HG03196 (cell line): ENCODE measurements around the gene MR1.
A peak's percentile ranks its signal among the peaks of the same experiment; 100 is the strongest.

Source experiments
- ATAC-seq: cut with Tn5 transposase; IDR thresholded peaks from one replicate; pipeline ENCODE4 v1.9.1; 2021; ENCODE audit not compliant: unreplicated experiment

The MR1 gene

GRCh38 chr1:181062836-181063428, 29.1 kb downstream of the MR1 start:
- peak; percentile 73 for ATAC-seq

- no peak for ATAC-seq
Measured at GRCh38 chr1:181064011-181064623, 30.3 kb downstream of the MR1 start.

GRCh38 chr1:181064702-181065101, 30.9 kb downstream of the MR1 start:
- ATAC-seq: no peak

- no peak for ATAC-seq
Measured at GRCh38 chr1:181073638-181074037, 39.9 kb downstream of the MR1 start.

GRCh38 chr1:181075766-181076350, 42.1 kb downstream of the MR1 start:
- no peak for ATAC-seq

GRCh38 chr1:181076852-181077251, 43.1 kb downstream of the MR1 start:
- no peak for ATAC-seq

- ATAC-seq: no peak
Measured at GRCh38 chr1:181077576-181078242, 43.9 kb downstream of the MR1 start.

- no peak for ATAC-seq
Measured at GRCh38 chr1:181079382-181079781, 45.6 kb downstream of the MR1 start.

GRCh38 chr1:181079920-181080319, 46.1 kb downstream of the MR1 start:
- ATAC-seq: no peak

- no peak for ATAC-seq
Measured at GRCh38 chr1:181080556-181080955, 46.8 kb downstream of the MR1 start.

- ATAC-seq: no peak
Measured at GRCh38 chr1:181081395-181081794, 47.6 kb downstream of the MR1 start.

- no peak for ATAC-seq
Measured at GRCh38 chr1:181083842-181084605, 50.2 kb downstream of the MR1 start.

- ATAC-seq: no peak
Measured at GRCh38 chr1:181084606-181084969, 50.8 kb downstream of the MR1 start.

GRCh38 chr1:181086091-181086490, 52.3 kb downstream of the MR1 start:
- no peak for ATAC-seq

GRCh38 chr1:181086926-181087325, 53.1 kb downstream of the MR1 start:
- no peak for ATAC-seq

- ATAC-seq: no peak
Measured at GRCh38 chr1:181087400-181087901, 53.7 kb downstream of the MR1 start.

GRCh38 chr1:181088079-181089016, 54.6 kb downstream of the MR1 start, which contains the start of gene IER5:
IER5 (plus strand) TSS chr1:181088700; CDS start chr1:181088903, 203 bp downstream.
- peak; percentile 69 for ATAC-seq

- ATAC-seq: peak; percentile 8
Measured at GRCh38 chr1:181089017-181089675, 55.4 kb downstream of the MR1 start.
